ENCODE results near the gene TAF10.

Gene TAF10

GRCh38 chr11:6576471-6577373 is 35.3 kb downstream of the TAF10 start:
- peak; percentile 78 for DNase-seq

- DNase-seq: no peak
Measured at GRCh38 chr11:6574816-6575715, 37.0 kb downstream of the TAF10 start.

GRCh38 chr11:6572215-6572614 is 39.8 kb downstream of the TAF10 start:
- no peak for DNase-seq

GRCh38 chr11:6571434-6572008 is 40.5 kb downstream of the TAF10 start:
- no peak for DNase-seq

- no peak for DNase-seq
Measured at GRCh38 chr11:6570691-6571427, 41.2 kb downstream of the TAF10 start.

- no peak for DNase-seq
Measured at GRCh38 chr11:6569706-6570105, 42.3 kb downstream of the TAF10 start.

- DNase-seq: peak; percentile 88
Measured at GRCh38 chr11:6568191-6568918, 43.7 kb downstream of the TAF10 start.

GRCh38 chr11:6567371-6567745 is 44.7 kb downstream of the TAF10 start:
- no peak for DNase-seq

GRCh38 chr11:6566704-6567370 is 45.2 kb downstream of the TAF10 start:
- DNase-seq: no peak

GRCh38 chr11:6565988-6566703 is 45.9 kb downstream of the TAF10 start:
- no peak for DNase-seq

- no peak for DNase-seq
Measured at GRCh38 chr11:6565325-6565724, 46.7 kb downstream of the TAF10 start.

GRCh38 chr11:6563667-6564066 is 48.3 kb downstream of the TAF10 start:
- DNase-seq: no peak

- no peak for DNase-seq
Measured at GRCh38 chr11:6563121-6563619, 48.8 kb downstream of the TAF10 start.

- no peak for DNase-seq
Measured at GRCh38 chr11:6561288-6561687, 50.7 kb downstream of the TAF10 start.

Data from NCI-H1105 (cell line).